GM18508 (cell line): Measurements from ENCODE around the gene BRD1.
"Not testable (repeated sequence)": the region's sequence is repeated elsewhere in the genome, so short reads cannot be mapped to it uniquely, and the experiment has no call there.

Source experiments
- ATAC-seq: cut with Tn5 transposase; IDR thresholded peaks from one replicate; pipeline ENCODE4 v1.9.1; 2021; ENCODE audit warnings: moderate number of reproducible peaks; ENCODE audit not compliant: insufficient read depth, unreplicated experiment

The BRD1 gene

DNA sequence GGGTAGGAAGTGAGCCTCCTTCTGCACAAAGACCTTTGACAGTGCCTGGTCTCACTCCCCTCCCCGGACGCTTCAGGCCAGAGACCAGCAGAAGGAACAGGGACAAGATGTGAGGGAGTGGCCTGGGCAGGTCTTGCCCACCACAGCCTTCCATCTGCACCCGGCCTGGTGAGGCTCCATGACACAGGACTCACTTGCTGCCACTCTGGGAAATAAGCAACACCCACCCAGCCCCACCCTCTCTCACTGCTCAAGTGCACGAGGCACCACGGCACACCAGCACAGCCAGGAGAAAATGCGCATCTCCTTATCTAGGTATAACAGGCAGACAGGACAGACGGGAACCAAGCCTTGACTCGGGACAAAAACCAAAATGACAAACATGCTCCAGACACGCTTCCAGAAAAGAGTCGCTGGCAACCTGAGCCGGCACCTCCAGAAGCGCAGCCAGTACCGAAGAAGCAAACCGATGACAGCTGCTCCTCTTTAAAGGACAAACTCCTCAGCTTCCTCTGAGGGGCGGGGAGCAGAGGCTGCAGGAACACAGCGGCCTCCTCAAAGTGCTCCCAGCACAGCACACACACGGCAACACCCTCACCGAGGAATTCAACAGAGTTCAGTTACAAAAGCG, 41.7 kb downstream of the BRD1 start:
- no peak for ATAC-seq

DNA sequence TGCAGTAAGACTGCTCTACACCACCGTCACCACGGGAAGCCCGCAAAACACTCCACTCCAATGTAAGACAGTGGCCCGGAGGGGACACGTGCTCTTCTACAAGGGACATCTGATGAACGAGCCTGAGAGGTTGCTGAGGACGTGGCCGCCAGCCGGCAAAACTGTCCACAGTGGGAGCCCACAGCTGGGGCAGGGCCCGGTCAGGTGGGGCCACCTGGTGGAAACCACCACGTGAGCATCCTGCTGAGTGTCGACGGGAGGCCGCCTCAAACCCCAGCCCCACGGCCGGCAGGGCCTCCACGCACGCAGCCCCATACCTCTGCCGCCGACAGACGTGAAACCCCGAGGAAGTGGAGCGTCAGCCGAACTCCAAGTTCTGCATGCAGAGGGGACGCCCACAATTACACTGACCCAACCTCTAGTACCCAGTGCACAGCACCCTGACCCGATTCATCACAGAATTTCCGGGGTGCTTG, 42.6 kb downstream of the BRD1 start:
- no peak for ATAC-seq

DNA sequence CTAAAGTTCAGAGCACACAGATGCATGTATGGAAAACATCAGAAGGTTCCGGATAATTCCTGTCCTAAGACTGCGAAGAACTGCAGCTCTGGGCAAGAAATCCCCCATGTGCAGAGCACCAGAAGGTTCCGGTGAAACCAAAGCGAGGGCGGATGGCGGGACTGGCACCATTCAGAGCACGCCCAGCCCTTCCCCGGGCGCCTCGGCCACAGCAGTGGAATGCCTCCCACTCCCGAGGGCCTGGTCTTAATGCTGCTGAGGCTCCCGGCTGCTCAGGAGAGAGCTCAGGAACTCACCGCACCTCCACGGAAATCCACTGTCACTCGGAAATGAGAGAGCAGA, 43.1 kb downstream of the BRD1 start:
- ATAC-seq = no peak

DNA sequence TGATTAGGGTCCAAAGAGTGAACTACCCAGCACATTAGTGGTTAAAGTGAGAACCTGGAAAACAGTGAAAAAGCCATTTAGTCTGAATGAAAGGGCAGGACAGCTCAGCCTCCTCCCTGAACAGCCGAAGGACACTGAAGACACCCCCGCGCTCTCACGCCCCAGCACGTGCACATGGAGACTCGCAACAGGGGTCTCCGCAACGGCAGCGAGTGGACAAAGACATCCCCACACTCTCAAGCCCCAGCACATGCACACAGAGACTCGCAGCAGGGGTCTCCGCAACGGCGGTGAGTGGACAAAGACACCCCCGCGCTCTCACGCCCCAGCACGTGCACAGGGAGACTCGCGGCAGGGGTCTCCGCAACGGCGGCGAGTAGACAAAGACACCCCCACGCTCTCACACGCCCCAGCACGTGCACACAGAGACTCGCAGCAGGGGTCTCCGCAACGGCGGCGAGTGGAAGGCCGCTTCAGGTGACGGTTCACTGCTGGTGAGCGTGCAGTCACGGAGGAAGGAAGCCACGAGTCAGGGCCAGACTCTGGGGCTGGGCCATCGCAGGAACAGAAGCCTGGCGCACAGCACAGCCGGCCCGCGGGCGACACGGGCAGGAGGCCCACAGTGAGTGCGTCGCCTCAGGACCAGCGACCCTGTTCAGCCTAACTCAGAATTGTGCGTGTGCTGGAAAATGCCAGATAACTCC, 43.6 kb downstream of the BRD1 start:
- ATAC-seq = no peak

DNA sequence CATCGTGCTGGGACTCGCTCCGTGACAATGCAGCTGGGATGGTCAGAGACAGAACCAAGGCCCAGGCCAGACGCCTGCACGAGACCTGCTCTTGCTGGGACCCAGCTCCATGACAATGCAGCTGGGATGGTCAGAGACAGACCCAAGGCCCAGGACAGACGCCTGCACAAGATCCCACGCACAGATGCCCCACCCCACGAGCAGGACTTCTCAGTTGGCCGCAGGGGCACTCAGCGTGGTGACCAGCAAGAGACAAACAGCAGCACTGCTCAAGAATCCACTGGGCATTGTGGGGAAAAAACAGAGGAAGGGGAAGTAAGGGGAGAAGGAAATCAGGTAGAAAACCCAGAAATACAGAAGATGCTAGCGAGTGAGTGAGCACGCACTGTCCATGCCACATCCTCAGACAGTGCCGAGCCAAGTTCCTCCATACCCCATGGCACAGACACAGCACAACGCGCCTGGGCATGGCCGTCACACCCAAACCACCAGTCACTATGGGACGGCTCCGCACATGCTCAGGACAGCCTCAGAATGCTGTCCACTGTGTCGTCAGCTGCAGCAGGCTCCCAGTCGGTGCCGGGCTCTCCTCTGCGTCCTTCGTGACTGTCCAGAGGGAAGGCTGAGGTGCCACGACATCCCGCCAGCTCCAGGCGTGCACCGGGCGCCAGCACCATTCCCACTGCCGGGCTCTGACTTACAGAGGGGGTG, 44.5 kb downstream of the BRD1 start:
- ATAC-seq = no peak

DNA sequence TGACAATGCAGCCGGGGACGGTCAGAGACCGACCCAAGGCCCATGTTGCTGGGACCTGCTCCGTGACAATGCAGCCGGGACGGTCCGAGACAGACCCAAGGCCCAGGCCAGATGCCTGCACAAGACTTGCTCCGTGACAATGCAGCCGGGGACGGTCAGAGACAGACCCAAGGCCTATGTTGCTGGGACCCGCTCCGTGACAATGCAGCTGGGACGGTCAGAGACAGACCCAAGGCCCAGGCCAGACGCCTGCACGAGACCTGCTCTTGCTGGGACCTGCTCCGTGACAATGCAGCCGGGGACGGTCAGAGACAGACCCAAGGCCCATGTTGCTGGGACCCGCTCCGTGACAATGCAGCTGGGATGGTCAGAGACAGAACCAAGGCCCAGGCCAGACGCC, 45.8 kb downstream of the BRD1 start:
- ATAC-seq = not testable (repeated sequence)

DNA sequence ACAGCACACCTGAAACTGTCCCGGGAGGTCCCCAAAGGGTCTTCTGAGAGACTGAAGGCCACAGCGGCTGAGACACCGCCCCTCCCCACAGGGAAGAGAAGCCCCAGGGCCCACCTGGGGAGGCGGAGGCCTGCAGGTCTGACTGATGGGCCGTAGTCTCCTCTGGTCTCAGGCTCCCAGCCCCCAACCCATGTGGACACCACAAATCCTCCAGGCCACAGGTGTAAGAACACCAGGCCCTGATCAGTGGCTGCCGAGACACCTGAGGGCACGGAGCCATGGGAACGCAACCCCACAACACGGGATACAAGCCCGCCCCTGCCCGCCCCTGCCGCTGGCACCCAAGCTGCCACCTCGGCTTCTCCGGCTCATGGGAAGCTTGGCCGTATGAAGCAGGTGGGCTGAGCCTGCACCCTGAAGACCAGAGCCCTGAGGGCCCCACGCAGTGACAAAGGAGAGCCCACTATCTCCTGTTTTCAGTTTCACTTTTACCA, 46.3 kb downstream of the BRD1 start:
- ATAC-seq = no peak

DNA sequence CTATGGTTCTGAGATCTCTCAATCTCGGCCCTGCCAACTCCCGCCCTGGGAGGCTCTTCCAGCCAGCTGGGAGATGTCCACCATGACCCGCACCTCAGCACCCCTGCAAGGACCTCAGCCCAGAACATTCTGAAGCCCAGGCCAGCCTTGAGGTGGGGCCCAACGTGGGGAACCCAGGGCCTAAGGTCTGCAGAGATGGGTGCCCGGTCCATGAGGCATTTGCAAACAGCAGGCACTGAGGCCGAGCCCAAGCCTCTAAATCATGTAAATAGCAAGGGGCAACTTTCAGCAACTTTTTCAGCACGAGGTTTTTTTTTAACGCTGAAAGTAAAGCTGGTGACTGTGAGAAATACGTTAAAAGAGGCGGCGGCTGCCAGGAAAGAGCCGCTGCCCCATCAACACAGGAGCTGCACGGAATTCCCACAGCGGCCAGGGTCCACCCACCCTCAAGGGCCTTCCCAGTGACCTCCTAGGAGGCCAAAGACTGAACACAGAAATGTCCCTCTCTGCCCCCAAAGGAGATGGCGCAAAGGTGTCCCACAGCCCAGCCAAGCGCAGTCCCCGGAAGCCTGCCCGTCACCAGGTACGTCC, 46.9 kb downstream of the BRD1 start:
- no peak for ATAC-seq

DNA sequence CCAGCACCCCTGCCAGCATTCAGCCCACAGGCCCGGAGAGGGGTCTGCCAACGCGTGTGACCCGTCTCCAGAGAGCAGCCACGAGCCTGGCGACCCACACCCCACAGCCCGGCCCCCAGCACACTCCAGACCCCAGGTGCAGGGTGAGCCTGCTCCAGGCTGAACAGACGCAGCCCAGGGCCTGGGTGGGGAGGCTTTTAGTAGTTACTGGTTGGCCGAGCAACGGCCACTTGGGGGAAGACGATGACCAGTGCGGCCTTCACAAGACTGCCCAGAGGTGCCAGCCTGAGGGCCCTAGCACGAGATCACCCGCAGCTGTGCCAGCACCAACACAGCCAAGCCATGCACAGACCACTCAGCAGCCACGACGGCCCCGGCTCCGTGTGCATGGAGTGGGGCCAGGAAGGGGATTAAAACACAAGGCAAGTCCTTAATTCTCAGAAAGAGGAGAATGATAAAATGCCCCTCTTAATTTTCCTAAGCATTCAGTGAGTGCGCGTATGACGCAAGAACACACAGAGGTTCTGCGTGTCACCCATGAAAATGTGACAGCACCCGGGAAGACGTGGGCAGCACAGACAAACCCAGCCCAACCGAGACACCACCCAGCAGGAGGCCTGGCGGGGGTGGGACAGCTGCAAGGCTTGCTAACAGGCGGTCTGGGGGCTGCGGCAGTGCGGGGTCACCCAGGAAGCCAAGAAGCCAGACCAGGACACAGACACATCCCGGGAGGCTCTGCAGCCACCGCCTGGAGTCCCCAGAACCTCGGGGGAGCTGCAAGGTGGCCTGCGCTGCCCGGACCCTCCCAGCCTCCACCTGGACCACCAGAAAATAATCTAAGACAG, 47.6 kb downstream of the BRD1 start:
- ATAC-seq = no peak

DNA sequence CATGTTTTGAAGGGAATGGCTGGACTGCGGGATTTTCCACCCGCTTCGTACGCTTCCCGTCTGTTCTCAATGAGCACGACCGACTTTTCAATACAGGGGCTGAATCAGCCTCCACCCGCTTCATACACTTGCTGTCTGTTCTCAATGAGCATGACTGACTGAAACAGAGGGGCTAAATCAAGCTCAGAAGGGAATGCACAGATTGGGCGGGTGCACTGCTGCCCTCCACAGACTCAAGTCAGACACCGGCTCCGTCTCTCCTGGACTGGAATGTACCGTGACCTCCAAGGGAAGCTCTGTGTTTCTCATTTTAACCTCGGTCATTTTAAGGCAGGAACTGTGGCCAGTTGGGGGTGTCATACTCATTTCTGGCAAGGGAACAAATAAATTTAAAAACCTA, 48.5 kb downstream of the BRD1 start:
- no peak for ATAC-seq

DNA sequence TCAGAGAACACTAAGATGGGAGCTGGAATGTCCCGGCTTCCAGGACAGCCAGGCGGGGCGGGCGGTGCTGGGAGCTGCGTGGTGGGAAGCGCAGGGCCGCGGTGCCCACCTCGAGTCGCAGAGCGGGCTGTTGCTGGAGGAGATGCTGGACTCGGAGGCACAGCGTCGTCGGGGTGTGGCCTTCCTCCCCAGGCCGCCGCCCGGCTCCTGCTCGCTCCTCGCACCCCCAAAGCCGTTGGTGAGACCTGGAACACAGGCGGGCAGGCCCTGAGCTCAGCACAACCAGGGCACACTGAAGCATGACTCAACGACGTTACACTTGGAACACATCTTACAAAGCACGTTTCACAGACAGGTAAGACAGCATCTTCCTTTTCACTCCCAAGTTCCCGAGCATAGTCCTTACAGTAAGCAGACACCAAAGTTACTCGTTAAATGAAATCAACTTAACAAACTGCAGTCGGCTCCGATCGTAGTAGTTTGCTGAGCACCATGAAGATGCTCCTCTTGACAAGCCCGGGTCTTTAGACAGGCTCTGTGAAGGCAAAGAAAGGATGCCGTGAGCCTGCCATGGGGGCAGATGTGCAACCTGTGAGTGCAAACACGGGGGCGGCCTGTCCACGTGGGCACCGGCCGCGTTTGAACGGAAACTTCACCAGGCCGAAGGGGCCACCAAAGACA, 50.0 kb downstream of the BRD1 start:
- ATAC-seq = no peak

DNA sequence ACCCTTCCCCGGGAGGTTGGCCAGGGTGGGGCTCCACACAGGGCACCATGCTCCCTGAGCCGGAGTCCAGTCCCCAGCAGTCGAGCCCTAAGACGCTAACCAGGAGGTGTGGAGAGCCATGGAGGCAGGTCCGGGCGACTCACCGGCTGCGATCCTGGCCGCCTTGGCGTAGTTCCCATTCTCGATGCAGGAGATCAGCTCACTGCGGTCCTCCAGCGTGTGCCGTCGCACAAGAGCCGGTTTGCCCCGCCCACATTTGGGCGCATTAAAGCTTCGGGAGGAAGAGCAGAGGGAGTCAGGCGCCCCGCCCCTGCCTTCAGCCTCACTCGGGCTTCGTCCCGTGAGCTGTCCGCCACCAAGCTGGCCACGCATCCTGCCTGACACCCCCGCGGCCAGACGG, 50.8 kb downstream of the BRD1 start:
- no peak for ATAC-seq

DNA sequence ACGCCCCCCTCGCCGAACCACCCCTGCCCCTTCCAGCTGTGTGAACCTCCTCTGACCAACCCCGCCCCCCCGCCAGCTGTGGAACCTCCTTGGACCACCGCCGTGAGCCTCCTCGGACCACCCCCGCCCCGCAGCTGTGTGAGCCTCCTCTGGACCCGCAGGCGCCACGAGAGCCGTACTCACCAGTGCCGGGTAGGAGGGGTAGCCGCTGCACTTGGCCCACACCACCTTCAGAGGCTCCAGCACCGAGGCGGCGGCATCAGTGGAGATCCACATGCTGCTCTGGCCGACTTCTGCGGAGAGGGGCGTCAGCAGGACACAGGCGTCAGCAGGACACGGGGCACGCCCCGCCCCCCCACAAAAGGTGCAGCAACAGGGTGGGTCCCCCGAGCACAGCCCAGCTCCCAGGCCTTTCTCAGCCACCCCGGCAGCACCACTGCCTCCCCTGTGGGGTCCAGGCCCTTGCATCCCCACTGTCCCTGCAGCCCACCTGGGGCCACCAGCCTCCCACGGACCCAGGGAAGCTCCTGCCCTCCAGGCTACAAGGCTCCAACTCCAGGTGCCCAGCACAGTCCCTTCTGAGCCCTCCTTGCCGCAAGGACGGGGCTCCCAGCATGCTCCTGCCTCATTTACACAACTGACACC, 51.7 kb downstream of the BRD1 start:
- no peak for ATAC-seq

DNA sequence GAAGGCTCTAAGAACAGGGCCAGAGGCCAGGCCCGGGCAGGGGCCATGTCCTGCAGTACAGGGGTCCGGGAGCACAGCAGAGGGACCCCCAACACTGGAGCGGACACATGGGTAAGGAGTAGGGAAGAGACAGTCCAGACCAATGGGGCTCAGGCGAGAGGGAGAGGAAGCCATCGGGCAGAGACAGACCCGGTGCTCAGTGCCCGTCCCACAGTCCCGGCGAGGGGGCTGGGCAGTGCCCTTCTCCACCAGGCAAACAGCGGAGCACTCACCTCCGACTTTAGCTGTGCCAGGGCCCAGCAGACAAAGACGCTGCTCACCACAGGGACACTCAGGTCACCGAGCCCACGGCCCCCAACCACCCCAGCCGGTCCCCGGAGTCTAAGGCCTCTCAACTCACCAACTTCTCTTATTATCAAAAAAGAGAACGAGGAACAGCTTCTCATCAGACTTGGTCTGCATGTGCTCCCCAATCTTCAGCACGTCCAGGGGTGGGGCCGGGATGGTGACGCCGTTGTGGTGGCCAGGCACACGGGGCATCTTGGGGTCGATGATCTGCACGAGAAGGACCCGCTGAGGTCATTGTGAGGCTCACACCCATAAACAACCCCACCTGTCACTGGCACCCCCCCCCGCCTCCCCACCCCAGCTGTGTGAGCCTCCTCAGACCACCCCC, 52.3 kb downstream of the BRD1 start:
- no peak for ATAC-seq

DNA sequence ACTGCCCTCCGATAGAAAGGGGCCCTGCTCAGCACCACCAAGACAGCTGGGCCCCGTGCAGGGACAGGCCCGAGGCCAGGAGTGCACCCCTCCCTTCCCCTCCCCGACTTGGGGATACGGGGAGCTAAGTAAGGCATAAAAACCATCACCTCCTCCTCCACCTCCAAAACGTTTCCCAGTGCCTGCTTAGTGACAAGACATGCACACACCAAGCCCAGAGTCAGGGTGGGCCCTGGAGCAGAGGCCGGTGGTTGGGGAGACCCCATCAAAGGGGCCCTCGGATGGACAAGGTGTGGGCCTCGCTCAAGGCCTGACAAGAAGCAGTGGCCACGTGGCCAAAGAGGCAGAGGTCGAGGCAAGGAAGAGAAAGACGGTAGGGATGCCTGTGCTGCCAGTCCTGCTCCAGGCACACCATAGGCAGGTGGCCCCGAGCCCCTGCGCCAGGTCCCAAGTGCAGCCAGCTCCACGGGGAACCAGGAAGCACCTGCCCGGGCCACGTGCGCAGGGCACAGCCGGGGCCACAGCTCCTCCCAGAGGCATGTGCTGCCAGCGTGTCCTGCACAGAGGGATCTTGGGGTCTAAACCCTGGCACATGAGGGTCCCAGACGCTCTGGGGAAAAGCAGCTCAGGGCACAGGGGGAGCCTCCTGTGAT, 53.0 kb downstream of the BRD1 start:
- no peak for ATAC-seq

DNA sequence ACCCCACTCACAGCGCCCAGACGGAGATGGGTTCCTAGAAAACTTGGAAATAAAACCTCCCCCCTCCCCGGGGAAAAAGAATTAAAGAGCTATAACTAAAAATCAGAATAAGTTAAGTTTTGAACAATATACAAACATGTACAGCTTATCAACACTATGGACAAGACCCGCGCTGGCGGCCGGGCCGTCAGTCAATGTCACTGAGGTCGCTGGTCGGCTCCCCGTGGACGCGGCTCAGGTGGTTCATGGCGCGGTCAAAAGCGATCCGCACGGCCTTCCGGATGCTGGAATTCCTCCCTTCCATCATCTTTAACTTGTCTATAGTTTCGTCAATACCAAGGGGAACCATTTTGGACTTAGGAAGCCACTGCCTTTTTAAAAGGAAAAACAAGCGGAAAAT, 53.6 kb downstream of the BRD1 start:
- no peak for ATAC-seq

DNA sequence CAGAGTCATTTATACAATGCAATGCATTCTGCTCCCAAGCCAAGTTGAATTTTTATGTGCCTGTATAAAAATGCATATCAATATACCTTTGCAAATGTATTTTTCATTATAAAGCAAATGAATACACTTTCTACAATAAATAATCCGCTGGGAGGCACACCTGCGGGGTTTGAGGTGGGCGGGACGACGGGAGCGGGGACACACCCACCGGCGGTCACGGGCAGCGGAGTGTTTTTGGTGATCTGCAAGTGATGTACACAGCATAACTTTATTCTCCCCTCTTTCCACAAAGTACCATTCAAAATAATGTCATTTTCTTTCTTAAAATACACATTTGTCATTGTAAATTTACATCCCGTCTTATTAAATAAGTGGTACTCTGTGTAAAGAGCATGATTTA, 54.1 kb downstream of the BRD1 start:
- no peak for ATAC-seq

DNA sequence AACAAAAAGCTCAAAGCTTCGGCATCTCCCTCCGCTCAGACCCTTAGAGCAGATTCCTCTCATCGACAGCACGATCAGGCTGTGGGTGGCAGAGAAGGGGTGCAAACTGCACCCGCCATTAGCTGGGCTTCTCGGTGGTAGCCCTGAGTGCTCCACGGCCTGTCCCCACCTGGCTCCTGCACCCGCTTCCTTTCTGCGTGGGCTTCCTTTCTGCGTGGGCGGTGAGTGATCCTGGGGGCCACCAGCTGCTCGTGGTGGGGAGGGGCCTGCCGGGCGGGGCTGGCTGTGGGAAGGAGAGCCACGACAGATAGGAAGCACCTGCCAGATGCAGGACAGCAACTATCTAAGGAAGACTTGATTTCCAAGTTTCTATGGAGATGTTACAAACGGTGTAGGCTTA, 55.0 kb downstream of the BRD1 start:
- ATAC-seq = no peak
